HG03095 (cell line): ENCODE data around the gene TCTN2.

Source experiments
- ATAC-seq: cut with Tn5 transposase; IDR thresholded peaks from one replicate; pipeline ENCODE4 v1.9.1; 2021; ENCODE audit warnings: moderate library complexity; ENCODE audit not compliant: unreplicated experiment

The TCTN2 gene

GRCh38 chr12:123734268-123734667, 63.4 kb downstream of the TCTN2 start:
- ATAC-seq = no peak

DNA sequence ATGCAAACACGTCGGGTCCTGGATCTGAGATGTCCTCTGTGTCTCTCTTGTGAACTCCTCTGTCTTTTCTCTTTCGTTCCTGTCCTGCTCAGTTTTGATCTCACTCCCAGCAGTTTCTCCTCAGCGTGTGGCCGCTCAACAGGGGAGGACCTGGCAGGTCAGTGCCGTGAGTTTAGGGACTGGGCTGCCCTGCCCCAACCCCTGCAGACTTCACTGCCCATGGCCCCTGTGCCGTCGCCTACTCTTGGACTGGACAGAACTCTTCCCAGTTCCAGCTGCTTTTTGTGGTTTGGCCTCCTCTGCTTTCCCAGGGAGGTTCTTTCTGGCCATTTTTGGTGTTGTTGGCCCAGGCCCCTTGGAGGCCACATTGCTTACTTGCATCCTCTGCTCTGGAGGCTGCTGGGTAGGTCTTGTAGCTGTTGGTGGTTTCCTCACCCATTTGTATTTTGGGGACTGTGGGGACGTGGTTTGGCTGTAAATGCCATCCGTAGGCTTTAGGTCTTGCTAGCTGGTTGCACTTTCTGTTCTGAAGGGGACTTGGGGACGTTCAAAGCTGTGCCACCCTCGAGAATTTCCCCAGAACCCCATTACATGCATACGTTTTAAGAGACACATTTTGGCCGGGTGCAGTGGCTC, 71.1 kb downstream of the TCTN2 start:
- no peak for ATAC-seq

GRCh38 chr12:123743002-123743401, 72.1 kb downstream of the TCTN2 start:
- ATAC-seq = no peak

- no peak for ATAC-seq
Measured at GRCh38 chr12:123744836-123745235, 73.9 kb downstream of the TCTN2 start.

DNA sequence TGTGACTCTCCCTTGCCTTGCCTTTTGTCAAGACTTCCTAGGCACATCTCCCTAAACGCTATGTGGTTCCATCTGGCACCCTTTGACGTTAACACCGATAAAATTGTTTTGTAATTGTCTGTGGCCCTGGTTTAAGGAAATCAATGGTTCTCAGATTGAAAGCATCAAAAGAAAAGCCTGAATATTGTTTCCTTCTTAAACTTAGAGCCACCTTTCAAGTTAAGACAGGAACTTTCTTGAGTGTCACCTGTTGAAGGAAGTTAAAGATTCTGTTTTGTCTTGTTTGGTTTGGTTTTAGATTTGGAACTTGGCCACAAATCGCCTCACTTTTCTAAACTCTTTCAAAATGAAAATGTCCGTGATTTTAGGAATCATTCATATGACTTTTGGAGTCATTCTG, 76.4 kb downstream of the TCTN2 start:
- ATAC-seq = no peak

GRCh38 chr12:123748161-123748560, 77.2 kb downstream of the TCTN2 start:
- no peak for ATAC-seq

DNA sequence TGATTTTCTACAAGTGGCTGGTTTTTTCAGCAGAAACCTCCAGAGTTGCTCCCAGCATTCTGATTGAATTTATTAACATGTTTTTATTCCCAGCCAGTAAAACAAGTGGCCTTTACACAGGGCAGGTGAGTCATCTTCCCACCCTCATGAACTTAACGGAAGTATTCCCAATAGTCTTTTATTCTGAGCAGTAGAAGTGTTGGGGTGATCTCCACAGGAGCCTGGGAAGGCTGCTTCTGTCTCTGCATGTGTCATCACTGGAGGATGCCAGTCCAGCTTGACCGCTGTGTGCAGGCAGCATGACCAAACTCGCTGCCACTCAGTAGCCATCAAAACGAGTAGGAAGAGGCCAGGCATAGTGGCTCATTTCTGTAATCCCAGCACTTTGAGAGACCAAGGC, 77.7 kb downstream of the TCTN2 start:
- ATAC-seq = no peak

DNA sequence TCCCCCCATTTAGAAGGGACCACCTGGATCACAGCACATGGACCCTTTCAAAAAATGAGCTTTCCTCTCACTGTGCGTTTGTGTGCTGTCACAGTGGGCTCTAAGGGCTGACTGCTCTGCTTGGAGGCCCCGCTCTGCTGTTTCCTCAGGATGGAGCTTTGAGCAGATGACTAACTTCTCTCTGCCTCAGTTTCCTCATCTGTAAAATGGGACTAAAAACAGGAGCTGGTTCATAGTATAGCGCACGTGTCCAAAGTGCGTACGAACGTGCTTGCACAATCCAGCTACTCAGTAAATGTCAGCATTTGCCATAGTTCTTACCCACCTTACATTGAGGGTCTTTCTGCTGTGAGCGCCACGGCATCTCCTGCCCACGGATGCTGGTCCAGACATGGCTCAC, 78.4 kb downstream of the TCTN2 start:
- ATAC-seq = no peak

DNA sequence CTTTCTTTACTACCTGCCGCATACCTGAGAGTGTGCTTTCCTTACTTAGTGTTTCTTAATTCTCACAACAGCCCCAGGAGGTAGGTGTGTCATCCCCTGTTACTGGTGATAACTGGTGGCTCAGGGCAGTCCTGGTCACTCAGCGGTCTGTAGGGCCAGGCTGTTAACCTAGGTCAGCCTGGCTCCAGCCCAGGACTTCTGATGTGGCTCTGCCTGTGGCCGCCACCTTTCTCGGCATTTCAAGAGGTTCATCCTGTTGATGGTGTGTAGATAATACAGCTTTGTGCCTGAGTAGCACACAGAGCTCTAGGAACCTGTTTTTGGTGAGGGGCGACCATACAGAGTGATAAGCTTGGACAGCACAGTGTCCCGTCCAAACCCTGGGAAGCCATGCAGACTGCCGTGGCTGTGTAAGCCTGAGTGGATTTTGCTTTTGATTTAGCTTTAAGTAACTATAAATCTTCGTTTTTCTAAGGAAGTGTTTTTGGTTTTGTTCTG, 79.3 kb downstream of the TCTN2 start:
- ATAC-seq = no peak

GRCh38 chr12:123752046-123752445, 81.1 kb downstream of the TCTN2 start:
- ATAC-seq = no peak

DNA sequence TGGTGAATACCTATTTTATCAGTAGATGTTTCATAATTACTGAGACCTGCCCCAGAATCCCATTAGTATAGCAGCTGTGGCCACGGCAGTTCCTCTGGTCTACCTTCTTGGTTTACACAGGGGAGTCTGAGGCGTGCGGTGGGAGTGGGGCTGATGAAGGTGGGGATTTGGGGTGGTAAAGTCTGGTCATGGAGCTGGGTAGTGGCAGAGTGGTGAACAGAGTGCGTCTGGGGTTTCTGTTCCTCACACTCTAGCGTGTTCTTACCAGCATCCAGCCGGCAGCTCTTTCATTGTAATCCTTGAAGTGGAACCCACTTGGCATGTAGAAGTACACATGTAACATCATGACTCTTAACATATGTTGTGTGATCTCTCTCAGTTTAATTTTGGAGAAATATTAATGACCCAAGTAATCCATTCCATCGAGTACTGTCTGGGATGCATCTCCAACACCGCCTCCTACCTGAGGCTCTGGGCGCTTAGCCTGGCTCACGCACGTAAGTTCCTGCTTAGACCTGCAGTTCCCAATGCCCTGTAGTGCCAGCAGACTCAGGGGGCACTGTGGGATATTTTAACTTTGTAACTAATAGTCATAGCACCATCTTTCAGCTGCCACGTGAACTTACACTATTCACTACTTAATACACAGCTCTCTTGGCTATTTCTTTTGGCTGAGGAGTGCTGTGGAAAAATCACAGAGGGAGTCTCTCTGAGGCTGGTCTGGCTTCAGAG, 83.3 kb downstream of the TCTN2 start:
- no peak for ATAC-seq

GRCh38 chr12:123757561-123757960, 86.6 kb downstream of the TCTN2 start:
- no peak for ATAC-seq
